Suppressor macrophage treated with lipopolysaccharide for 4 hours (primary cell): Measurements from ENCODE around the gene PSMA5.

Experiments used
- DNase-seq: peaks from one replicate; pipeline ENCODE4 v3.0.0-alpha.2; 2020

The PSMA5 gene

DNA sequence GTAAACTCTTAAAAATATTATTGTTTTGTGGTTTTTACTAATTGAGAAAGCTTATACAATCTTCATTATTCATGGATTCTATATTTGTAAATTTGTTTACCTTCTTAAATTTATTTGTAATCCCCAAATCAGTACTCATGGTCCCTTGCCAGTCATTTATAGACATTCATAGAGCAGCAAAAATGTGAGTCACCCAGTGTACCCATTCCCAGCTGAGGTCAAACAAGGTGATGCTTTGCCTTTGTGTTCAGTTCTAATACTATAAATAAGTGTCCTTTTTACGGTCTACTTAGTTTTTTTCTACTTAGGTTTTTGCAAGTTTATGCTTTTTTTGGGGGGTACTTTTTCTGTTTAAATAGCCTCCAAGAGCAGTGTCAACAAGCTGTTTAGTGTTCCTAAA is 64.6 kb downstream of the PSMA5 start:
- no peak for DNase-seq

DNA sequence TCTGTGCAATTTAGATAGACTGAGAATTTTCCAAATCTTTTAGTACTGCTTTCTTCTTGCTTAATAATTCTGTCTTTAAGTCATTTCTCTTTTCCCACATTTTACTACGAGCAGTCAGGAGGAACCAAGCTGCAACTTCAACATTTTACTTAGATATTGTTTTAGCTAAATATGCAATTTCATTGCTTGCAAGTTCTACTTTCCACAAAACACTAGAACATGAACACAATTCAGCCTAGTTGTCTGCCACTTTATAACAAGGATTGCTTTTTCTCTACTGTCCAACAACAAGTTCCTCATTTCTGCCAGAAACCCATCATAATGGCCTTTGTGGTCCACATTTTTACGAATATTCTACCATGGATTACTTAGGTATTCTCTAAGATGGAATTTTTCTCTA is 65.2 kb downstream of the PSMA5 start:
- no peak for DNase-seq

DNA sequence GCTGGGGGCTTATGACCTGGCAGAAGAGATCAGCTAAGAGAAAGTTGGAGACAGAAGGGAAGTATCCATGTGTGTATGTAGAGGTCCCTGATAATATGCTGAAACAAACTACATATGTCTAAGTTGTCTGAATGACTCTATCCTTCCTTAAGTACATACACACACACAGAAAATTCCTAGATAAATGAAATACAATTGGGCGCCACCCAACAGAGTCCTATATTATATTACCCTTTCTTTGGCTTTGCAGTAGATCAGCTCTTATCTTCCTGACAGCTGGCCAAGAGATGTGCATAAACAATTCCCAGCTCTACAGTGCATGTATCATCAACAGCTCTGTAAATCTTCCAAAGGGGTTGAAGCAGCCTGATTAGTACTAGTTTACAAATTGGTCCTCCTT is 68.6 kb downstream of the PSMA5 start:
- DNase-seq, result no peak

GRCh38 chr1:109356915-109357314 is 69.3 kb downstream of the PSMA5 start:
- no peak for DNase-seq

DNA sequence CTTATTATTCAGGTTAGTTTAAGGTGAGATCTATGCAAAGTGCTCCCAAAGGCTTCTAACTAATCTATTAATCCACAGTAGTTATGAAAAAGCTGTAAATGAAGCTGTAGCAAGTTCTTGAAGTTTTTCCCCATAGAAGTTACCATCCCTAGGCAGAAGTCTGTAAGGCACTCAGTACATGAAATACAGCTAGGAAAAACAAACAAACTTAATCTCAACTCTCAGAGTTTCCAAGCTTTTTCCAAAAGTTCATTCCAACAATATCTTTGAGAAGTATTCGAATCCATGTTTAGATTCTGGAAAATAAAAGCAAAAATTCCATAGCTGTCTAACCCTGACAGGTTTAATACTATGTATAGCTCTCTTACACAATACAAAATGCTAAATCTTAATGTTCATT is 69.7 kb downstream of the PSMA5 start:
- DNase-seq, result no peak

DNA sequence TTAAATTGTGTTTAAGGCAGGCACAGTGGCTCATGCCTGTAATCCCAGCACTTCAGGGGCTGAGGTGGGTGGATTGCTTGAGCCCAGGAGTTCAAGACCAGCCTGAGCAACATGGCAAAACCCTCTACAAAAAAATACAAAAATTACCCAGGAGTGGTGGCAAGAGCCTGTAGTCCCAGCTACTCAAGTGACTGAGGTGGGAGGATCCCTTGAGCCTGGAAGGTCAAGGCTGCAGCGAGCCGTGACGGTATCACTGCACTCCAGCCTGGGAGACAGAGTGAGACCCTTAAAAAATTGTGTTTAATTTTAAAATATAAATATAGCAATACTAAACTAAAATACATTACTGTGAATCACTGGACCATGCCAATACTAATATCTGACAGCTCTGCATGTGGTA is 71.3 kb downstream of the PSMA5 start:
- DNase-seq, result no peak

DNA sequence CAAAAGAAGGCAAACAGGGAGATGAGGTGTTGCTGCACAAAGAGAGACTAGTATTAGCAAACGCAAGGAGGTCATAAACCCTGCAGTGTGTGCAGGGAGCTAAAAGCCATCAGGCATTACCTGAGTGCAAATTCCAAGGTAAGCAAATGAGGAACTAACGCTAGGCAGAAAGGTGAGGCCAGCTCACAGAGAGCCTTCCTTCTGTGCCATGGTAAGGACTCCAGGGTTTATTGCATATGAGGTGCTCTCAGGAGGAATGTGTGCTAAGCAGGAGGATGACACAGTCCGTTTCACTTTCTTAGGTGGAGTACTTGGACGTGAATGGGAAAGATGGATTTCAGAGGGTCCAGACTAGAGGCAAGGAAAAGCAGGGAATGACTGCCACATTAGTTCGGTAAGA is 74.8 kb downstream of the PSMA5 start:
- DNase-seq, result no peak

GRCh38 chr1:109350655-109351054 is 75.6 kb downstream of the PSMA5 start:
- no peak for DNase-seq

- DNase-seq, result no peak
Observed at GRCh38 chr1:109350182-109350581, 76.1 kb downstream of the PSMA5 start.
